H1 (cell line): Measurements from ENCODE around the gene FCAMR. TPM values are rescaled to one million over a fixed set of nuclear protein-coding genes. Genes with fewer than 3 reads are reported as not detected.

Source experiments
- CTCF ChIA-PET: fragments of 300-600 bp; sonication (Branson Sonifier 250); formaldehyde crosslinking; loops from one replicate; lab custom pipeline; 2021; ENCODE audit not compliant: partially characterized antibody; lab: Charles Lee
- POLR2A ChIA-PET: fragments of 300-600 bp; sonication (Branson Sonifier 250); formaldehyde crosslinking; loops from one replicate; lab custom pipeline; 2021; ENCODE audit warnings: inconsistent platforms; ENCODE audit not compliant: partially characterized antibody; lab: Charles Lee
- DNase-seq, 2 experiments: peaks; one replicate each; pipeline versions ENCODE4 v3.0.0 to v3.0.0-alpha.2; 2010 to 2022; ENCODE audit warnings: low spot score in 2 of 2, low read depth in 1 of 2, mixed read lengths in 1 of 2
- FAIRE-seq: peaks from 2 replicates; lab custom pipeline; 2011; peaks lifted over from hg19 to GRCh38; lab: Jason Lieb, UNC
- H2AFZ ChIP-seq: 2 replicates; pipeline ENCODE4 v1.8.1; 2012; ENCODE audit warnings: low read length, inconsistent platforms
- H2AK5ac ChIP-seq: 2 replicates; pipeline ENCODE4 v1.6.1; 2013; ENCODE audit warnings: low read depth, low read length
- H2BK120ac ChIP-seq: replicated peaks from 2 replicates; pipeline ENCODE3; 2013; ENCODE audit warnings: low read depth, low read length, inconsistent platforms
- H2BK12ac ChIP-seq: 2 replicates; pipeline ENCODE4 v1.6.1; 2013; ENCODE audit warnings: low read depth, low read length
- H2BK15ac ChIP-seq: 2 replicates; pipeline ENCODE4 v1.6.1; 2013; ENCODE audit warnings: low read length
- H2BK20ac ChIP-seq: 2 replicates; pipeline ENCODE4 v1.6.1; 2013; ENCODE audit warnings: low read length
- H2BK5ac ChIP-seq: 2 replicates; pipeline ENCODE4 v1.6.1; 2013; ENCODE audit warnings: low read depth, low read length
- H3K14ac ChIP-seq: 2 replicates; pipeline ENCODE4 v1.6.1; 2013; ENCODE audit warnings: inconsistent platforms; ENCODE audit not compliant: insufficient read length
- H3K18ac ChIP-seq: 2 replicates; pipeline ENCODE4 v1.6.1; 2013; ENCODE audit warnings: low read length; ENCODE audit errors: extremely low read depth
- H3K23ac ChIP-seq: 2 replicates; pipeline ENCODE4 v1.6.1; 2013; ENCODE audit warnings: inconsistent platforms; ENCODE audit not compliant: insufficient read length
- H3K23me2 ChIP-seq: 2 replicates; pipeline ENCODE4 v1.6.1; 2013; ENCODE audit warnings: low read depth, low read length
- H3K27ac ChIP-seq: 2 replicates; pipeline ENCODE4 v1.6.1; 2011; ENCODE audit warnings: low read depth, low read length, inconsistent platforms
- H3K27me3 ChIP-seq, 4 experiments: replicated peaks in 1 of 4; 1 replicate in 1 of 4; 2 replicates in 3 of 4; pipeline versions ENCODE4 v1.6.1 to v1.8.1; 2011 to 2013; ENCODE audit warnings: low read length in 3 of 4, mild to moderate bottlenecking in 3 of 4, inconsistent platforms in 2 of 4, mixed read lengths in 2 of 4, moderate library complexity in 1 of 4; ENCODE audit not compliant: control insufficient read depth in 3 of 4, insufficient read depth in 3 of 4; ENCODE audit errors: extremely low read depth in 1 of 4
- H3K36me3 ChIP-seq, 4 experiments: 2 replicates each; pipeline versions ENCODE4 v1.6.1 to v1.8.1; 2011 to 2013; ENCODE audit warnings: mild to moderate bottlenecking in 4 of 4, low read length in 3 of 4, moderate library complexity in 2 of 4, control low read depth in 1 of 4, inconsistent platforms in 1 of 4; ENCODE audit not compliant: insufficient read depth in 4 of 4, control insufficient read depth in 2 of 4
- H3K4ac ChIP-seq: replicated peaks from 2 replicates; pipeline ENCODE3; 2013; ENCODE audit warnings: low read length, low read depth, mixed read lengths, inconsistent platforms; ENCODE audit not compliant: insufficient read length
- H3K4me1 ChIP-seq, 4 experiments: replicated peaks in 1 of 4; 1 replicate in 1 of 4; 2 replicates in 3 of 4; pipeline versions ENCODE4 v1.6.1 to v1.8.1; 2011 to 2013; ENCODE audit warnings: low read length in 3 of 4, inconsistent platforms in 2 of 4, mixed read lengths in 1 of 4; ENCODE audit not compliant: insufficient read depth in 4 of 4, control insufficient read depth in 3 of 4
- H3K4me2 ChIP-seq, 2 experiments: 2 replicates each; pipeline versions ENCODE4 v1.6.1 to v1.8.1; 2011 to 2013; ENCODE audit warnings: low read depth in 2 of 2, low read length in 2 of 2, control low read depth in 1 of 2, inconsistent platforms in 1 of 2, mild to moderate bottlenecking in 1 of 2; ENCODE audit not compliant: insufficient read depth in 1 of 2
- H3K4me3 ChIP-seq, 4 experiments: fragments of 200-600, 300-600 bp in 1 of 4; sonication (generic), shearing (Covaris generic), sonication (Bioruptor Twin) in 1 of 4; 2 replicates each; pipeline versions ENCODE4 v1.5.1 to v1.8.1; 2011 to 2016; ENCODE audit warnings: low read length in 4 of 4, low read depth in 3 of 4, control low read depth in 2 of 4, inconsistent platforms in 2 of 4, mild to moderate bottlenecking in 2 of 4, mixed read lengths in 1 of 4, moderate library complexity in 1 of 4; ENCODE audit not compliant: insufficient read depth in 2 of 4; ENCODE audit errors: extremely low read depth in 1 of 4
- H3K56ac ChIP-seq: replicated peaks from 2 replicates; pipeline ENCODE3; 2013; ENCODE audit warnings: low read depth, mild to moderate bottlenecking, mixed read lengths, low read length, inconsistent platforms; ENCODE audit not compliant: insufficient read length
- H3K79me1 ChIP-seq: 2 replicates; pipeline ENCODE4 v1.6.1; 2013; ENCODE audit warnings: low read depth, low read length, control low read depth
- H3K79me2 ChIP-seq, 2 experiments: 2 replicates each; pipeline versions ENCODE4 v1.6.1 to v1.8.1; 2012 to 2013; ENCODE audit warnings: low read length in 2 of 2, mild to moderate bottlenecking in 2 of 2, inconsistent platforms in 1 of 2; ENCODE audit not compliant: insufficient read depth in 2 of 2, control insufficient read depth in 1 of 2
- H3K9ac ChIP-seq, 4 experiments: replicated peaks in 1 of 4; 1 replicate in 1 of 4; 2 replicates in 3 of 4; pipeline versions ENCODE4 v1.6.1 to v1.8.1; 2011 to 2013; ENCODE audit warnings: low read depth in 3 of 4, low read length in 3 of 4, control low read depth in 2 of 4, mild to moderate bottlenecking in 2 of 4, moderate library complexity in 2 of 4, inconsistent platforms in 1 of 4; ENCODE audit errors: extremely low read depth in 1 of 4
- H3K9me3 ChIP-seq, 2 experiments: 2 replicates each; pipeline versions ENCODE4 v1.6.1 to v1.8.1; 2012 to 2013; ENCODE audit warnings: mild to moderate bottlenecking in 2 of 2, moderate library complexity in 2 of 2, control low read depth in 1 of 2, inconsistent platforms in 1 of 2, low read depth in 1 of 2, low read length in 1 of 2, mixed read lengths in 1 of 2; ENCODE audit not compliant: insufficient read depth in 2 of 2
- H4K20me1 ChIP-seq, 2 experiments: replicated peaks in 1 of 2; 2 replicates each; pipeline versions ENCODE3 to v1.8.1; 2011 to 2013; ENCODE audit warnings: inconsistent platforms in 2 of 2, low read length in 2 of 2, mild to moderate bottlenecking in 1 of 2; ENCODE audit not compliant: insufficient read depth in 2 of 2, control insufficient read depth in 1 of 2
- H4K5ac ChIP-seq: 2 replicates; pipeline ENCODE4 v1.6.1; 2013; ENCODE audit warnings: low read length, low read depth, mixed read lengths, inconsistent platforms; ENCODE audit not compliant: insufficient read length
- H4K8ac ChIP-seq: 2 replicates; pipeline ENCODE4 v1.8.0; 2013; ENCODE audit warnings: mild to moderate bottlenecking, moderate library complexity, low read length, inconsistent platforms; ENCODE audit not compliant: insufficient read depth; ENCODE audit errors: extremely low read depth
- H4K91ac ChIP-seq: replicated peaks from 2 replicates; pipeline ENCODE3; 2013; ENCODE audit warnings: low read length, mixed read lengths, inconsistent platforms; ENCODE audit not compliant: insufficient read length
- BCL11A ChIP-seq, 2 experiments: IDR thresholded peaks; one replicate each; pipeline ENCODE4 v1.6.1; 2011; ENCODE audit warnings: low read depth in 2 of 2, low read length in 2 of 2, mild to moderate bottlenecking in 2 of 2
- BRCA1 ChIP-seq: IDR thresholded peaks from 2 replicates; pipeline ENCODE4 v1.6.1; 2012; ENCODE audit warnings: low read depth, low read length, improper control_type of control experiment
- GABPA ChIP-seq: IDR thresholded peaks from 2 replicates; pipeline ENCODE4 v1.6.1; 2011; ENCODE audit warnings: mild to moderate bottlenecking, low read length, moderate library complexity, borderline replicate concordance; ENCODE audit not compliant: insufficient read depth
- HDAC2 ChIP-seq, 2 experiments: fragments of 300-600 bp in 1 of 2; sonication (generic) in 1 of 2; IDR thresholded peaks; 2 replicates each; pipeline ENCODE4 v1.6.1; 2011 to 2012; ENCODE audit warnings: low read depth in 2 of 2, low read length in 2 of 2, mild to moderate bottlenecking in 2 of 2, moderate library complexity in 2 of 2, borderline replicate concordance in 1 of 2, inconsistent platforms in 1 of 2
- JUN ChIP-seq: IDR thresholded peaks from 2 replicates; pipeline ENCODE4 v1.6.1; 2011; ENCODE audit warnings: low read depth, mild to moderate bottlenecking, improper control_type of control experiment, low read length
- KDM5A ChIP-seq: fragments of 200-600 bp; IDR thresholded peaks from 2 replicates; pipeline ENCODE4 v1.7.1; 2012; ENCODE audit warnings: mild to moderate bottlenecking, low read length, inconsistent platforms, mixed read lengths
- WGBS, 2 experiments: shearing (Covaris generic) in 1 of 2; methylation state at CpG; one replicate each; pipeline versions ENCODE4 v1.1.6 to v1.1.7; 2013 to 2015; ENCODE audit warnings: low lambda C conversion rate in 2 of 2, mixed read lengths in 2 of 2, inconsistent platforms in 1 of 2, low coverage in 1 of 2, missing lambda C conversion rate in 1 of 2; ENCODE audit not compliant: insufficient replicate concordance in 2 of 2, insufficient coverage in 1 of 2, insufficient read length in 1 of 2; ENCODE audit errors: extremely low coverage in 1 of 2, missing lambda C conversion rate in 1 of 2; 5-methylcytosine and 5-hydroxymethylcytosine counted together
- polyA plus RNA-seq, 7 experiments: library from polyadenylated mRNA; depleted of rRNA in 3 of 7; stranded (reverse) in 5 of 7; unstranded in 2 of 7; fragments of >200 nt in 5 of 7; fragments of 200-250 nt in 2 of 7; gene quantifications; 1 replicate in 5 of 7; 2 replicates in 1 of 7; 4 replicates in 1 of 7; pipeline versions ENCODE4 v1.2.1 to v1.2.3, GENCODE V29; 2011 to 2013; ENCODE audit warnings: missing spikeins in 2 of 7, mixed read lengths in 2 of 7
- total RNA-seq: library from RNA; stranded (reverse); fragmentation: NEBNext Ultra II Directional; extraction: Animal tissue kit (Norgen Biotek cat#: 25700); gene quantifications from 2 replicates; pipeline ENCODE4 v1.2.1, GENCODE V29; 2021

Gene FCAMR
- total and polyA plus RNA-seq, 2 of the 8 experiments (the other 6 are each of a cell fraction or from before 2014, with no cell fraction given): not detected

DNA sequence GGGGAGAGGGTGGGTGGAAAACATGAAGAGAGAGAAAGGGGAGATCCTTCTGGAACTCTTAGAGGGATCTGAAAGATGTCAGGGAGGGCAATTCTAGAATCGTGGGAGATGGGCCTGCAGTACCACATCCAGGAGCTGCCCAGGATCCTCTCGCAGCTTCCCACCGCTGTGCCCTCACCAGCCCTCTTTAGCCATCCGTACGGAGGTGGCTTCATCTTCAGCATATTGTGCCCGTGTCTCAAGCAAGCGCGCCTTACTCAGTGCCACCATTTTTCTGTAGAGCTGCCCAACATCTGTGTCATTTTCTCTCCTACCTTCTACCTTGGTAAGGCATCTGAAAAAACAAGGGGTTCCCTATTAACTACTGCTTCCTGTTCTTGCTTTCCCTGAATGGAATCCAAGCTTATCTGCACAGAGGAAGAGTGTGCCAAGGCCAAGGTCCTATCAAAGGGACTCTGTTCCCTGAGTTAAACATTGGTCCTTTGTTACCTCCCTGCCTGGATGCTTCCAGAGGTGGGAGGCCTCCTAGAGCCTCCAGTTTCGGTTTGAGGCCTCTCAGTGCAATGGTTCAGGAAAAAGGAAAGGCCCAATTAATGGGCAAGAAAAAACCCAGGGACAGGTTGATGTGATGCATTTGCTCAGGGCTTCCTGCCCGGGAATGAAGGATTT lies 39.1 kb upstream of the FCAMR start:
- H3K4me1 ChIP-seq: no peaks in the 10 kb centered on the region
- CTCF ChIA-PET: interaction anchor here (1.5 to 9.9 kb wide), 3 partner anchors 13 to 28 kb away, joined by 4 to 122 read pairs (median 5); no protein-coding TSS in a partner anchor
- FAIRE-seq: no peak

More for the DNA sequence above, 39.1 kb upstream of the FCAMR start:
- Histone ChIP-seq H3K14ac (no peak overlapping the region), H4K91ac (no peak overlapping the region), H3K4me3 (no peak overlapping the region), H2BK15ac (no peak overlapping the region)
- TF ChIP-seq BCL11A (IDR thresholded peaks at IDR 0.05; ENCODE audit: low read depth in 2 of 2, low read length in 2 of 2) (no peak), KDM5A (no peak), JUN (no peak), BRCA1 (no peak), HDAC2 (IDR thresholded peaks at IDR 0.05; ENCODE audit: borderline replicate concordance in 1 of 2, low read depth in 2 of 2, low read length in 2 of 2) (no peak), GABPA (no peak)
- TF ChIP-seq, all 59 proteins: peak for 0
- H4K20me1 ChIP-seq: no peaks in the 10 kb centered on the region
- H3K79me1 ChIP-seq: no peaks in the 10 kb centered on the region
- WGBS, 2 experiments: 93% methylated on average over 10 of the region's 10 CpGs; no CpG with 5 or more reads in 1 of the 2 experiments
- no peak overlapping the region for H3K4ac ChIP-seq
- H3K23me2 ChIP-seq: no peaks in the 10 kb centered on the region
- H3K27ac ChIP-seq: no peak overlapping the region
- no peak overlapping the region for H2AFZ ChIP-seq
- no peak overlapping the region for H2BK12ac ChIP-seq
- no peak overlapping the region for H2BK5ac ChIP-seq
- H3K23ac ChIP-seq: no peak overlapping the region
- H3K56ac ChIP-seq: no peak overlapping the region
- H3K27me3 ChIP-seq: no peaks in the 10 kb centered on the region
- no peak overlapping the region for H2BK20ac ChIP-seq
- POLR2A ChIA-PET: interaction anchor here (1.5 kb wide), 1 partner anchor 69 kb away, joined by 3 read pairs; no protein-coding TSS in a partner anchor
- no peaks in the 10 kb centered on the region for H3K79me2 ChIP-seq
- H3K9me3 ChIP-seq: no peaks in the 10 kb centered on the region
- no peak overlapping the region for H3K18ac ChIP-seq
- H2BK120ac ChIP-seq: no peak overlapping the region
- H3K36me3 ChIP-seq: no peaks in the 10 kb centered on the region
- H3K9ac ChIP-seq: no peak overlapping the region
- H2AK5ac ChIP-seq: no peak overlapping the region
- no peak overlapping the region for H4K8ac ChIP-seq
- DNase-seq: no peak
- H3K4me2 ChIP-seq: no peak overlapping the region
- no peak overlapping the region for H4K5ac ChIP-seq
